Ascending aorta (tissue), 2 donors: ENCODE results near the gene SLC17A9. TPM values are rescaled to one million over a fixed set of nuclear protein-coding genes. Genes with fewer than 3 reads are reported as not detected.

Experiments
- DNase-seq, 2 donors: peaks; one replicate each; pipeline ENCODE4 v3.0.0-alpha.2; 2019; ENCODE audit warnings: low spot score in 2 of 2
- H3K27ac ChIP-seq, 2 donors: fragments of 200-600 bp; sonication (generic); one replicate each; pipeline ENCODE4 v1.5.1; 2016 to 2017; ENCODE audit warnings: mild to moderate bottlenecking in 1 of 2
- H3K27me3 ChIP-seq: fragments of 200-600 bp; sonication (generic); one replicate; pipeline ENCODE4 v1.5.1; 2017
- H3K36me3 ChIP-seq, 2 donors: fragments of 200-600 bp; sonication (generic); one replicate each; pipeline ENCODE4 v1.5.1; 2016
- H3K4me1 ChIP-seq, 2 donors: fragments of 200-600 bp; sonication (generic); one replicate each; pipeline ENCODE4 v1.5.1; 2016 to 2017; ENCODE audit warnings: mild to moderate bottlenecking in 1 of 2
- H3K4me3 ChIP-seq, 2 donors: fragments of 200-600 bp; sonication (generic); one replicate each; pipeline ENCODE4 v1.5.1; 2016 to 2017; ENCODE audit warnings: mild to moderate bottlenecking in 1 of 2
- H3K9me3 ChIP-seq, 2 donors: fragments of 200-600 bp; sonication (generic); one replicate each; pipeline ENCODE4 v1.5.1; 2016
- intact Hi-C: fragments of 100-400 bp; cut with DNase I; formaldehyde crosslinking; loops from one replicate; pipeline ENCODE4 v1.15.1; 2023
- total RNA-seq: library from RNA; depleted of rRNA; stranded (reverse); fragments of >200 nt; gene quantifications from one replicate; pipeline ENCODE4 v1.1.0, GENCODE V29; 2016
- TF ChIP-seq, protein P1 (sequence below), 3 experiments: fragments of 200-600 bp in 2 of 3; fragments of 450-650 bp in 1 of 3; sonication (generic) in 2 of 3; IDR thresholded peaks; one replicate each; pipeline ENCODE4 v1.5.1; 2016 to 2019; ENCODE audit warnings: antibody characterized with exemption in 3 of 3, mild to moderate bottlenecking in 1 of 3, moderate library complexity in 1 of 3

SLC17A9 gene
- total RNA-seq, 1 donor from 2014 or later: 30.0 TPM

DNA sequence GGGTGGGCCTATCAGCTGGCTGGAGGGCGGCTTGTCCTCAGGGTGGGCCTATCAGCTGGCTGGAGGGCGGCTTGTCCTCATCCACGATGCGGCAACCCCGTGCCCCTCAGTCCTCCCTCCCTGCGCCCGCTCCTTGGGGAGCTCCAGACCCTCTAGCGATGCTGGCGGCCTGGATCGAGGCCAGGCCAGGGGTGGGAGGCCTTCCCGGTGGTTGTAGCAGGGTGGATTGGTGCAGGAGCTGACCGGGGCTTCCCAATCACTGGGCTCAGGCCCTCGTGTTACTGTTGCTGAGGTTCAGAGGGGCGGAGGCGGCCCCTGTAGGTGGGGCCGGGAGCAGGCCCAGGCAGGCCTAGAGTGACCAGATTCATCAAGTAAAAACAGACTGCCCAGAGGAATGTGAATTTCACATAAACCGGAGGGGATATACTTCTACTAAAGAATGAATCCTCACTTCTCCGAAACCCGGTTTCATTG lies 8.8 kb downstream of the SLC17A9 start:
- no peaks in the 10 kb centered on the region for H3K27me3 ChIP-seq
- no peak overlapping the region for H3K4me3 ChIP-seq
- intact Hi-C loops: no loop called here
- H3K36me3 ChIP-seq: peaks cover 6 to 11% of the 10 kb centered on the region in 2 donors
- H3K9me3 ChIP-seq: no peaks in the 10 kb centered on the region
- H3K4me1 ChIP-seq: no peaks in the 10 kb centered on the region
- DNase-seq: no peak
- TF ChIP-seq, protein P1, sequence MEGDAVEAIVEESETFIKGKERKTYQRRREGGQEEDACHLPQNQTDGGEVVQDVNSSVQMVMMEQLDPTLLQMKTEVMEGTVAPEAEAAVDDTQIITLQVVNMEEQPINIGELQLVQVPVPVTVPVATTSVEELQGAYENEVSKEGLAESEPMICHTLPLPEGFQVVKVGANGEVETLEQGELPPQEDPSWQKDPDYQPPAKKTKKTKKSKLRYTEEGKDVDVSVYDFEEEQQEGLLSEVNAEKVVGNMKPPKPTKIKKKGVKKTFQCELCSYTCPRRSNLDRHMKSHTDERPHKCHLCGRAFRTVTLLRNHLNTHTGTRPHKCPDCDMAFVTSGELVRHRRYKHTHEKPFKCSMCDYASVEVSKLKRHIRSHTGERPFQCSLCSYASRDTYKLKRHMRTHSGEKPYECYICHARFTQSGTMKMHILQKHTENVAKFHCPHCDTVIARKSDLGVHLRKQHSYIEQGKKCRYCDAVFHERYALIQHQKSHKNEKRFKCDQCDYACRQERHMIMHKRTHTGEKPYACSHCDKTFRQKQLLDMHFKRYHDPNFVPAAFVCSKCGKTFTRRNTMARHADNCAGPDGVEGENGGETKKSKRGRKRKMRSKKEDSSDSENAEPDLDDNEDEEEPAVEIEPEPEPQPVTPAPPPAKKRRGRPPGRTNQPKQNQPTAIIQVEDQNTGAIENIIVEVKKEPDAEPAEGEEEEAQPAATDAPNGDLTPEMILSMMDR (IDR thresholded peaks at IDR 0.05): no peak
- H3K27ac ChIP-seq: no peak overlapping the region

GRCh38 chr20:62961799-62962198 lies 9.3 kb downstream of the SLC17A9 start:
- intact Hi-C loops: no loop called here
- no peak overlapping the region for H3K4me3 ChIP-seq
- H3K4me1 ChIP-seq: no peaks in the 10 kb centered on the region
- no peaks in the 10 kb centered on the region for H3K9me3 ChIP-seq
- TF ChIP-seq, protein P1 (IDR thresholded peaks at IDR 0.05): no peak
- H3K36me3 ChIP-seq: peaks cover 6 to 11% of the 10 kb centered on the region in 2 donors
- no peaks in the 10 kb centered on the region for H3K27me3 ChIP-seq
- DNase-seq: no peak
- H3K27ac ChIP-seq: no peak overlapping the region

- intact Hi-C loops: no loop called here
- no peak for DNase-seq
- Histone ChIP-seq H3K4me1 (no peaks in the 10 kb centered on the region), H3K36me3 (peaks cover 6 to 11% of the 10 kb centered on the region in 2 donors), H3K27ac (no peak overlapping the region), H3K4me3 (no peak overlapping the region), H3K9me3 (no peaks in the 10 kb centered on the region), H3K27me3 (no peaks in the 10 kb centered on the region)
- TF ChIP-seq, protein P1 (IDR thresholded peaks at IDR 0.05): no peak
These were observed 9.8 kb downstream of the SLC17A9 start for GRCh38 chr20:62962221-62962879.

DNA sequence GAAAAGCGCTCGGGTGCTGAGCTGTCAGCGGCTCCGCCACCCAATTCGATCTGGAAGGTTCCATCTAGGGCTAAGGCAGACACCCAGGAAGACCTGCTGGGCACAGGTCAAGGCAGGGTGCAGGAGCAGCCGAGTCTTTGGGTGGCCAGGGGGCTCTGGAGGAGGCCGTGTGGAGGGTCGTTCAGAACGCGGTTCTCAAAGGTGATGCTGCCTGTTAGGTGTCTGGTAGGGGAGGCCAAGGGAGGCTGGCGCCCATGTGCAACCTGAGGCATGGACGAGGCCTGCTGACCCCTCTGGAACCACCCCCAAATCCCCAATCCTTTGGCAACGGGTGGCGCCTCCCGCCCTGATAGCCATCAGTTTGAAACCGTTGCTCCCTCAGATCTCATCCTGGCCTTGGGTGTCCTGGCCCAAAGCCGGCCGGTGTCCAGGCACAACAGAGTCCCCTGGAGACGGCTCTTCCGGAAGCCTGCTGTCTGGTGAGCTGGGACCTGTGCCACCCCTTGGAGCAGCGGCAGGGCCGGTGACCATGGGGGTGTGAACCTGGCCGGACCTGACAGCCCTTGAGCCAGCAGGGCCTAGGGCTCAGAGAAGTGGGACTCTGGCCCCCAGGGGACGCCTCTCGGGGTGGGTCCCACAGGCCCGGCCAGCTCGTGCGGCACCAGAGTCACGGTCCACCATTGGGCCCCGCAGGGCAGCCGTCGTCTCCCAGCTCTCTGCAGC lies 10.5 kb downstream of the SLC17A9 start:
- Histone ChIP-seq H3K27ac (no peak overlapping the region), H3K36me3 (peaks cover 6 to 11% of the 10 kb centered on the region in 2 donors), H3K4me3 (no peak overlapping the region), H3K9me3 (no peaks in the 10 kb centered on the region), H3K4me1 (no peaks in the 10 kb centered on the region), H3K27me3 (no peaks in the 10 kb centered on the region)
- intact Hi-C loops: no loop called here
- TF ChIP-seq, protein P1 (IDR thresholded peaks at IDR 0.05): no peak
- DNase-seq: no peak

DNA sequence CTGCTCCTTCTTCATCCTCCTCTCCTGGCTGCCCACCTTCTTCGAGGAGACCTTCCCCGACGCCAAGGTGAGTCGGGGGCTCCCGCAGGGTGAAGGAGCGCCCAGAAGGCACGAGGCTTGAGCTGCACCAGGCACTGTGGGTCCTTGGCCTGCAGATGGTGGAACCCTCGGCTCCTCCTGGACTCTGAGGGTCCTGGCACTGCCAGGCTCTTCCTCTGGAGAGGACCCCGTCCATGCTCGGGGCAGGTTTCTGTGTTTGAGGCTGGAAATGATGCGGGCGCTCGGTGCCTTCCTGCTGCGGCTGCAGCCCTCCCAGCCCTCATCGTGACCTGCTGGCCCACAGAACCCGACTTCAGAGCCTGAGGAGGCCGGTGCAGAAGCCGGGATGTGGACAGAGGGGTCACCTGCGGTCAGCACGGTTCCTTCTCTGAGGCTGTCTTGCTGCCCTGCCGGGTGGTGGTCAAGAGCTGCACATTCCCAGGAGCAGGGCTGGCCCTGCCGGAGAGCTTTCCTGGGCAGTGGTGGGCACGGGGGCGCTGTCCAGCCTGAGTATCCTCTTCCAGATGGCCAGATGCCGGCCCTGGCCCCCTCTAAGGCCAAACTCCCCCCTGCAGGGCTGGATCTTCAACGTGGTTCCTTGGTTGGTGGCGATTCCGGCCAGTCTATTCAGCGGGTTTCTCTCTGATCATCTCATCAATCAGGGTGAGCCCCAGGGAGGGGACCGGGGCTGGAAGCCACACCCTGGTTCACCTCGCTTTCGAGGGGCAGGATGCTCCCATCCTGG lies 11.3 kb downstream of the SLC17A9 start:
- no peak overlapping the region for H3K4me3 ChIP-seq
- peaks cover 6 to 11% of the 10 kb centered on the region in 2 donors for H3K36me3 ChIP-seq
- no peak for DNase-seq
- no peaks in the 10 kb centered on the region for H3K4me1 ChIP-seq
- TF ChIP-seq, protein P1 (IDR thresholded peaks at IDR 0.05): no peak
- intact Hi-C loops: no loop called here
- no peaks in the 10 kb centered on the region for H3K27me3 ChIP-seq
- no peak overlapping the region for H3K27ac ChIP-seq
- no peaks in the 10 kb centered on the region for H3K9me3 ChIP-seq
